ENCODE results near the gene PON3.

PON3 gene

GRCh38 chr7:95338832-95339231 is 57.3 kb downstream of the PON3 start:
- no peak for DNase-seq

- no peak for DNase-seq
These were observed 61.1 kb downstream of the PON3 start for GRCh38 chr7:95335093-95335492.

- no peak for DNase-seq
These were observed 61.7 kb downstream of the PON3 start for GRCh38 chr7:95334447-95334846.

GRCh38 chr7:95330961-95331337 is 65.2 kb downstream of the PON3 start:
- DNase-seq: no peak

GRCh38 chr7:95330204-95330960 is 65.8 kb downstream of the PON3 start:
- no peak for DNase-seq

- no peak for DNase-seq
These were observed 68.8 kb downstream of the PON3 start for GRCh38 chr7:95327356-95327755.

GRCh38 chr7:95324431-95324830 is 71.7 kb downstream of the PON3 start, which contains the start of gene PON1:
PON1 (minus strand) TSS chr7:95324532; CDS start chr7:95324475, 57 bp downstream.
- no peak for DNase-seq

GRCh38 chr7:95323410-95324129 is 72.6 kb downstream of the PON3 start:
- DNase-seq: no peak

GRCh38 chr7:95322854-95323253 is 73.3 kb downstream of the PON3 start:
- no peak for DNase-seq

GRCh38 chr7:95322396-95322795 is 73.8 kb downstream of the PON3 start:
- no peak for DNase-seq

GRCh38 chr7:95321720-95322119 is 74.5 kb downstream of the PON3 start:
- no peak for DNase-seq

GRCh38 chr7:95320651-95321050 is 75.5 kb downstream of the PON3 start:
- DNase-seq: no peak

- no peak for DNase-seq
These were observed 76.6 kb downstream of the PON3 start for GRCh38 chr7:95319570-95319969.

GRCh38 chr7:95318501-95319100 is 77.6 kb downstream of the PON3 start:
- no peak for DNase-seq

- DNase-seq: no peak
These were observed 78.2 kb downstream of the PON3 start for GRCh38 chr7:95317966-95318365.

- no peak for DNase-seq
These were observed 78.6 kb downstream of the PON3 start for GRCh38 chr7:95317546-95317945.

GRCh38 chr7:95316588-95316987 is 79.6 kb downstream of the PON3 start:
- DNase-seq: no peak

GRCh38 chr7:95312561-95312960 is 83.6 kb downstream of the PON3 start:
- DNase-seq: no peak

- no peak for DNase-seq
These were observed 84.8 kb downstream of the PON3 start for GRCh38 chr7:95311389-95311788.

GRCh38 chr7:95309951-95310350 is 86.2 kb downstream of the PON3 start:
- no peak for DNase-seq
